AML-193 (cell line): ENCODE data around the gene TSC1.
A peak's percentile ranks its signal among the peaks of the same experiment; 100 is the strongest.
"Not testable (repeated sequence)": the region's sequence is repeated elsewhere in the genome, so short reads cannot be mapped to it uniquely, and the experiment has no call there.

Experiments used
- DNase-seq, 2 experiments: peaks; one replicate each; lab custom pipeline; 2025; lab: John Stamatoyannopoulos, UW

TSC1 gene

GRCh38 chr9:132976571-132976970 lies 32.2 kb upstream of the TSC1 start:
- no peak for DNase-seq

- DNase-seq = no peak
Observed at GRCh38 chr9:132975961-132976360, 31.5 kb upstream of the TSC1 start.

DNA sequence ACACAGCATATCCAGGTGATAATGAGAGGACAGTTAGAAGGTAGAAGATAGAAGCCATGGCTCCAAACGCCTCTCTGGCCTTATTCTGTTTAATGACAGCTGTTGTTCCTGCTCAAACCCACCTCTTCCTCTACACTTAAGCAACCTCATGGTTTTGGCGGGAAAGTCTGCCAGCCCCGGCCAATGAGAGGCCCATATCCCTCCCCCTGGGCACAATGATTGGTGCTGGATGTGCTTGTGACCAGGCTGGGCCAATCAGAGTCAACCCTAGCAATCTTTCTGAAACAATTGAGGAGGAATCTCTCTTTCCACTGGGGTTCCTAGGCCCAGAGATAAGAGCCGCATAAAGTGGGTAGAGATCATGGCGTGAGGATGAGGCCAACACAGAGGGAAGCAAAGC lies 29.3 kb upstream of the TSC1 start:
- DNase-seq = peak; percentile 3 to 4

DNA sequence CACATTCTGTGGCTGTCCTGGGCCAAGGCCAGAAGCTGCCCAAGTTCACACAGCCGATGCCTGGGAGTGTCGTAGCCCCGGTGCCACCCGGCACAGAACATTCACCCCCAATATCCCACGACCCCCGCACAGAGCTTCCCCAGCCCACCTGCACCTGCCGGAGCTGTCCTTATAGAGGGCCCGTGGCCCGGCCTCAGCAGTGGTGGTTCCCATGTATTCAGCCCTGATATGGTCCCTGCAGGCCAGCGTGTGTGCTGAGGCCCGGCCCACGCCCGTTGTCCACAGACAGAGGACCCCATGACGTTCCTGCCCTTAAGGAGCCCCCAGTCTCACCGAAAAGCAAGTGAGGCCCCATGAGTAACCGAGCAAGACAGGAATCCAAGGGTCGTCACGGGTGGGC lies 28.8 kb upstream of the TSC1 start:
- DNase-seq = no peak

- no peak for DNase-seq
Observed at GRCh38 chr9:132970324-132971062, 26.1 kb upstream of the TSC1 start.

DNA sequence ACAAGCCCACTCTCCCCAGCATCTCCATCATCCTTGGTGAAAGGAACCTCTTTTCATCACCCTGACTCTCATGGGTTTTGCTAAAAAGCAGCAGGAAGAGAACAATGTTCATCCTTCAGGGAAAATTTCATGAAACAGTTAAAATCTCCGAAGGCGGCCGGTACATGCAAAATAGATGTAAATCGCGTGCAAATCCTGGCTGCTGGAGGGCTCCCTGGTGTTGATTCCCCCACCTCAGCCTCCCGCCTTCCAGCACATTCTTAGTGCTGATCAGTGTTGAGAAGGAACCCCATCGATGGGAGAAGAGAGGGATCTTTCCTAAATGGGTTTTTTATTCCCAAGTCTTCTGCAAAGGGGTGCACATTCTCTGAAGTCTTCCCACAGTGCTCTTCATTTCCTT lies 25.4 kb upstream of the TSC1 start:
- DNase-seq = no peak

- DNase-seq = not testable (repeated sequence)
Observed at GRCh38 chr9:132967908-132968307, 23.5 kb upstream of the TSC1 start.

GRCh38 chr9:132965478-132965877 lies 21.1 kb upstream of the TSC1 start:
- DNase-seq = no peak

- no peak for DNase-seq
Observed at GRCh38 chr9:132961002-132961401, 16.6 kb upstream of the TSC1 start.

- no peak for DNase-seq
Observed at GRCh38 chr9:132957805-132958204, 13.4 kb upstream of the TSC1 start.

DNA sequence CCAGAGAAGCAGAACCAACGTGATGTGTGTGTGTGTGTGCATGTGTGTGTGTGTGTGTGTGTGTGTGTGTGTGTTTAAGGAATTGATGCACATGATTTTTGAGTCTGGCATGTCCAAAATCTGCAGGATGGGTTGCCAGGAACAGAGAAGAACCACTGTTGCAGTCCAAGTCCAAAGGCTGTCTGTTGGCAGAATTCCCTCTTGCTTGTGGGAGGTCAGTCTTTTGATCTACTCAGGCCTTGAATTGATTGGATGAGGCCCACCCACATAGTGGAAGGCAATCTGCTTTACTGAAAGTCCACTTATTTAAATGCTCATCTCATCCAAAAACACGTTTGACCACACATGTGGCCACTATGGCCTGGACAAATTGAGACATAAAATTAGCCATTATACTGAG lies 11.4 kb upstream of the TSC1 start:
- no peak for DNase-seq

DNA sequence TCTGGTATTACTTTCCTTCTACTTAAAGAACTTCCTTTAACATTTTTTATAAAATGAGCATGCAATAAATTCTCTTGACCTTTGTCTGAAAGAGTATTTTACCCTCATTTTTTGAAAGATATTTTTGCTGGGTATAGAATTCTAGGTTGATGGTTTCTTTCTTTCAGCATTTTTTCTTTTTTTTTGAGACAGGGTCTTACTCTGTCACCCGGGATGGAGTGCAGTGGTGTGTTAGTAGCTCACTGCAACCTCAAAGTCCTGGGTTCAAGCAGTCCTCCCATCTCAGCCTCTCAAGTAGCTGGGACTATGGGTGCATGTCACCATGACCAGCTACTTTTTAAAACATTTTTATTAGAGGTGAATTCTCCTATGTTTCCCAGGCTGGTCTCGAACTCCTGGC lies 10.7 kb upstream of the TSC1 start:
- no peak for DNase-seq

DNA sequence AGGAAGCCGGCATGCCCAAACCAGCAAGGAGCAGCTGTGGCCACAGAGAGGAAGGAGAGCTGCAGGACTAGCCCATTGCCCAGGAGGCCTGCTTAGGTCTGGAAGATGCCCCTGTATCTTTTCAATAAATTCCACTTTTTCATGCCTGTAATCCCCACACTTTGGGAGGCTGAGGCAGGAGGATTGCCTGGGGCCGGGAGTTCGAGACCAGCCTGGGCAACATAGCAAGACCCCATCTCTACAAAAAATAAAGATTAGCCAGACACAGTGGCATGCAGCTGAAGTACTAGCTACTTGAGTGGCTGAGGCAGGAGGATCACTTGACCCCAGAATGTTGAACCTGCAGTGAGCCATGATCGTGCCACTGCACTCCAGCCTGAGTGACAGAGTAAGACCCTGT lies 5.3 kb upstream of the TSC1 start:
- no peak for DNase-seq

GRCh38 chr9:132948482-132949050 lies 4.2 kb upstream of the TSC1 start:
- DNase-seq = no peak

DNA sequence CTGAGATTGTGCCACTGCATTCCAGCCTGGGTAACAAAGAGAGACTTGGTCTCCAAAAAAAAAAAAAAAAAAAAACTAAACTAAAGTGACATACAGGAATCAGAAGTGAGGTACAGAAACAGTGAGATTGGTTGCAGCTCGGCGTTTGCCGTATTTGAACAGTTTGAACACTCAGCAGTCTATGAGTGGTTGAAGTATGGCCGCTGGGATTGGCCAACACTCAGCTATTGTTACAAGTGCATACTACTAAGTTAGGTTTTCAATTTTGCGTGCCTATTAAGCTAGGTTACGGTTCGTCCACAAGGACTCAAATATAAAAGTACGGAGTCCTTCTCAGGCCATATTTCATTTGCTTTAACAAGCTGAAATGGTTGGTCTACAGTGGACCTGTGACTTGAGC lies 3.3 kb upstream of the TSC1 start:
- no peak for DNase-seq

DNA sequence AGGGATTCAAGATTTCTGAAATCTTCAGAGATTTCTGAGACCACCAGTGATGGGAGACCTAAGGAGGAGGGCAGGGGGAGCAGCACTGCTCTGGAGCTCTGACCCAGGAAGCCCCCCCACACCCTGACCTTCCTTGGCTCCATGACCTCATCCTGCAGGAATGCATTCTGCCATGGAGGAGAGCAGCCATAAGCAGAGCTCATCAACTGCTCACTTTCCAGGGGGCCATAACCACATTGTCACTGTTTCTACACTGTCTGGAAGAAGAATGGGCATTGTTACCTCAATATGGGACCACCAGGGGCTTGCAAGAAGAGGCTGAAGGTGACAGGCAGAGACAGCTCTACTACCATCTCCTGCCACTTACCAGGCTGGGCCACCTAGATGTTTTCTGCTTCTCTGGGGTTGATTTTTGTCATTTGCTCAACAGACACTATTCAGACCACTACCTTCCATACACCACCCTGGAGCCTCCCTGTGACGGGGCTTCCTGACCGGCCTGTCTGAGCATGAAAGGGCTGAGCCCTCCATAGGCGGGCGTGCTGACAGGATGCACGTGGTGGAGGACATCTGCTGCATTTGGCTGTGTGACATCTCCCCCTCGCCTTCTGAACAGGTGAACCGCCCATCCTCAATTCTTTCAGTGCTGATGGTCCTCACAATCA lies 2.3 kb upstream of the TSC1 start:
- DNase-seq = no peak

DNA sequence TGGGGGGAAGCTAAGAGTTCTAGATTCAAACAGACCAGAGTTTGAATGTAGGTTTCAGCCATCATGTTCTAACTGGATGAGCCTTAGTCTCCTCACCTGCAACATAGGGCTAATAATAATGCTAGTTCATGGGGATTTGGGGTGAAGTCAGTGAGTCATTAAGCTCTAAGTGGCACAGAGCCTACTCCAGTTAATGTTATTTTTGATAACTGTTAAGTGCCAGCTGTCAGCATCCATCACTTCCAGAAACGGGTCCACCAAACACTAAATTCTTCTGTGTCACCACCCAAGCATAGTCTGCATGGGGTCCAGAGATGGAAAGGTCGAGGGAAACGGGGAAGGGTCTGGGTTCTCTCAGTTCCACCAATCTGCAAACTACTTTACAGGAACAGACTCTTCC lies 1.8 kb upstream of the TSC1 start:
- DNase-seq = no peak

DNA sequence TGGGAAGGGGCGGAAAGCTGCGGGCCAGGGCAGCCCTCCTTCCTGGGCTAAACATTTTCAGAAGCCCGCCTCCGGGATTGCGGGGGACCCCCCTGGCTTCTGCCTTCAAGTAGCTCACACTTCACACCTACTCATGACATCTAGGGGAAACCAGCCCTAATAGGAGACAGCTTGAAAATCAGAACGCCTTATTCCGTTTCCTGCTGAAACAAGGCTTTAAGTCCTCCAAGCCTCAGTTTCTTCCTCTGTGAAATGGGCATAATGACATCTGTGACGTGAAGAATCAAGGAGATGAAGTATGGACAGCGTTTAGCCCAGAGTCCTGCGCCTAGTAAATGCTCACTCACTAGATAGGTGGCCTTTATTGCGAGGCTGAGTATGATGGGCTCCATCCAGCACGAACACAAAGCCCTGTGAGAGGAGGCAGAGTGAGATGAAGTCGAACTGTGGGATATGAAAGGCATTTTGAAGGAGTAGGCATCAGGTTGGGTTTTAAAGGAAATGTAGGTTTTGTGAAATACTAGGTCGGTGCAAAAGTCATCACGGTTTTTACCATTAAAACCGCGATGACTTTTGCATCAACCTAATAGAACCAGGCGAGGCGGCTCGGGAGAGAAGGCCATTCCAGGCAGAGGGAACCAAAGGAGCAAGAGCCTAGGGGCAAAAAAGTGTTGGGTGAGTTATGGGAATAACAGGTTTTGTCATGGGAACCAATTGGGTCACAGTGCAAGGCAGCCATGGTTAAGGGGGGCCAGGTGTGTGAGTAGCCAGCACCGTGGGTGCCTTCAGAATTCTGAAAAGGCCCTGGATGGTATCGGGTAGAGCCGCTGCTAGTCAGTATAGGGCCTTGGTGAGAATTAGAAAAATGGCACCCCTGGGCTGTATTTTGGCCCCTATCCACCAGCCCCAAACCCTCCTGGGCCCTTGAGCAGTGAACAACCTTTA lies 1.0 kb upstream of the TSC1 start:
- no peak for DNase-seq

GRCh38 chr9:132943651-132944293 lies 644 bp downstream of the TSC1 start:
- peak in 1 of 2 experiments; percentile 2 for DNase-seq

DNA sequence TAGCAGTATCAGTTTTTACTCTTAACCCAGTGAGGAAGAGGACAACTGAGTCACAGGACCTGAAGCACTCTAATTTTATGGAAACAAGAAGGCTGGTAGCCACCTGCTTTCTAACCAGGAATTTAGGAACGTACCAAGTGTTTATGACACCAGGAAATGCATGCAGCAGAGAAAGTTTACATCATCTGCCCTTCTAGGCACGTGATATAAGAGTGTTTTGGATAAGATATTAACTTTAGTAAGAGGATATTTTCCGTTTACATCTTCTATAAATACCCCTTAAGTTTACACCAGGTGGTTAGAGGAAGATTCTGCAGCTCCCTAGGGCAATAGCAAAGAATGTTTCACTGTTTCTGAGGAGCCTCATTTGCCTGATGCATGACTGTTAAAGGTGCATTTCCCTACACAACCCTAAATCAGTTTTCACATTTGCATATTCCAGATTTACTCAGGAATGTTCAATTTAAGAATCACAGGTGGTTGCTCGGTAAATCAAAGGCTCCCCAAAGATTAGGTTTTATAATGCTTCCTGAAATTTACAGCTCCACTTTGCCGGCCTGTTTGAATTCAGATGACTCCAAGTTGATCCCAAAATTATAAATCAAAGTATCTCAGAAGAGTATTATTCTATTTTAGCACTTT lies 1.8 kb downstream of the TSC1 start:
- no peak for DNase-seq

- no peak for DNase-seq
Observed at GRCh38 chr9:132939169-132939568, 5.2 kb downstream of the TSC1 start.
